GM18526 (cell line): ENCODE data around the gene MAG.

ENCODE experiments used
- POLR2A ChIP-seq: IDR thresholded peaks from 3 replicates; pipeline ENCODE4 v1.6.1; 2011; ENCODE audit not compliant: insufficient read length; ENCODE audit errors: extremely low read depth

Gene MAG

DNA sequence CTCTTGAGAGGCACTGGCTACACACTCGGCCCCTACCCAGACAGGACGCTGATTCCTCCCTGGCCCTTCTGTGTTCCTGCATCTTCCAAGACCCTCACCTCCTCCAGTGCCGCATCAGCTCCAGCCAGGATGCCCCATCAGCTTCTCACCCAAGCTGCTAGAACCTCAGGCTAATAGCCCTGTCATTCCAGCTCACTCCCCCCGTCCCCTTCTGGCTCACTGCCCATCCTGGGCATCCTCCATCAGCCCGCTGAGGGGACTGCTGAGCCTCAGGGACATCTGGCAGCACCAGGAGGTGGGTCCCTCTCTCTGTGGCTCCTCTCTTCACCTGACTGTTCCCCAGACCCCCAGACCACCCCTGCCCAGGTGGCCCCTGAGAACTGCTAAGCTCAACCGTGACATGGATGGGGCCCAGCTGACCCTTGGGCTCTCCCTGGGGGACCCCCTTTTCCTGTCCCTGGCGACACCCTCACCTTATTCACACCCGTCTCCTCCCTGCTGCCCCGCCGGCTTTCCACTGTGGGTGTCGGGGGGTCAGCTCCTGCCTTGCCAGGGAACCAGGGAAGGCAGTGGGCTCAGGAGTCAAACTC, 71.1 kb downstream of the MAG start:
- TF ChIP-seq POLR2A, result no peak
